Pons (tissue), 1 donor: ENCODE measurements around the gene PHACTR1.

ENCODE experiments used
- DNase-seq: peaks from one replicate; pipeline ENCODE4 v3.0.0-alpha.2; 2016; ENCODE audit warnings: low spot score

PHACTR1 gene

GRCh38 chr6:12952318-12952717, 235.8 kb downstream of the PHACTR1 start:
- DNase-seq: peak; percentile 54

GRCh38 chr6:12955956-12956355, 239.4 kb downstream of the PHACTR1 start:
- DNase-seq: no peak

- no peak for DNase-seq
These were observed 240.4 kb downstream of the PHACTR1 start for GRCh38 chr6:12956991-12957320.

- peak; percentile 93 for DNase-seq
These were observed 240.9 kb downstream of the PHACTR1 start for GRCh38 chr6:12957321-12958051.

GRCh38 chr6:12958052-12958706, 241.6 kb downstream of the PHACTR1 start:
- DNase-seq: peak; percentile 70

GRCh38 chr6:12961761-12962160, 245.2 kb downstream of the PHACTR1 start:
- DNase-seq: no peak

- DNase-seq: no peak
These were observed 246.0 kb downstream of the PHACTR1 start for GRCh38 chr6:12962529-12962928.

- DNase-seq: no peak
These were observed 246.4 kb downstream of the PHACTR1 start for GRCh38 chr6:12962987-12963386.

GRCh38 chr6:12963567-12963966, 247.0 kb downstream of the PHACTR1 start:
- no peak for DNase-seq

GRCh38 chr6:12967686-12968085, 251.1 kb downstream of the PHACTR1 start:
- no peak for DNase-seq

GRCh38 chr6:12968290-12968689, 251.7 kb downstream of the PHACTR1 start:
- no peak for DNase-seq

GRCh38 chr6:12968839-12969558, 252.4 kb downstream of the PHACTR1 start:
- no peak for DNase-seq

- no peak for DNase-seq
These were observed 253.4 kb downstream of the PHACTR1 start for GRCh38 chr6:12969966-12970365.

- no peak for DNase-seq
These were observed 256.8 kb downstream of the PHACTR1 start for GRCh38 chr6:12973386-12973785.

- DNase-seq: no peak
These were observed 258.0 kb downstream of the PHACTR1 start for GRCh38 chr6:12974551-12974950.

- no peak for DNase-seq
These were observed 259.8 kb downstream of the PHACTR1 start for GRCh38 chr6:12976366-12976765.

GRCh38 chr6:12977206-12977605, 260.6 kb downstream of the PHACTR1 start:
- no peak for DNase-seq

- DNase-seq: no peak
These were observed 261.2 kb downstream of the PHACTR1 start for GRCh38 chr6:12977806-12978205.

- DNase-seq: no peak
These were observed 264.2 kb downstream of the PHACTR1 start for GRCh38 chr6:12980741-12981140.

GRCh38 chr6:12984776-12985175, 268.2 kb downstream of the PHACTR1 start:
- DNase-seq: no peak

- no peak for DNase-seq
These were observed 271.2 kb downstream of the PHACTR1 start for GRCh38 chr6:12987783-12988182.

- no peak for DNase-seq
These were observed 273.6 kb downstream of the PHACTR1 start for GRCh38 chr6:12990162-12990561.

GRCh38 chr6:12991435-12991834, 274.9 kb downstream of the PHACTR1 start:
- DNase-seq: no peak
